GM21360 (cell line): ENCODE results near the gene UROC1.
A peak's percentile ranks its signal among the peaks of the same experiment; 100 is the strongest.

Experiments
- ATAC-seq: cut with Tn5 transposase; IDR thresholded peaks from one replicate; pipeline ENCODE4 v1.9.1; 2021; ENCODE audit warnings: mild to moderate bottlenecking, moderate library complexity; ENCODE audit not compliant: unreplicated experiment

The UROC1 gene

GRCh38 chr3:126481808-126482502 lies 35.6 kb downstream of the UROC1 start:
- ATAC-seq: no peak

- no peak for ATAC-seq
These were observed 36.7 kb downstream of the UROC1 start for GRCh38 chr3:126480861-126481260.

GRCh38 chr3:126480206-126480605 lies 37.4 kb downstream of the UROC1 start:
- no peak for ATAC-seq

GRCh38 chr3:126479642-126480041 lies 37.9 kb downstream of the UROC1 start:
- no peak for ATAC-seq

GRCh38 chr3:126478581-126479310 lies 38.8 kb downstream of the UROC1 start:
- no peak for ATAC-seq

GRCh38 chr3:126477061-126477380 lies 40.6 kb downstream of the UROC1 start:
- no peak for ATAC-seq

- peak; percentile 23 for ATAC-seq
These were observed 41.2 kb downstream of the UROC1 start for GRCh38 chr3:126476166-126477060.

GRCh38 chr3:126475413-126476114 lies 42.0 kb downstream of the UROC1 start, which contains the start of gene ZXDC:
ZXDC (minus strand) TSS chr3:126475891; CDS start chr3:126475865, 26 bp downstream.
- ATAC-seq: peak; percentile 74

- ATAC-seq: peak; percentile 16
These were observed 42.8 kb downstream of the UROC1 start for GRCh38 chr3:126474498-126475412.

GRCh38 chr3:126473292-126474168 lies 44.0 kb downstream of the UROC1 start:
- no peak for ATAC-seq

- no peak for ATAC-seq
These were observed 45.1 kb downstream of the UROC1 start for GRCh38 chr3:126472277-126473006.

- ATAC-seq: no peak
These were observed 48.1 kb downstream of the UROC1 start for GRCh38 chr3:126469479-126469878.

- ATAC-seq: no peak
These were observed 49.3 kb downstream of the UROC1 start for GRCh38 chr3:126468028-126468891.

- no peak for ATAC-seq
These were observed 50.0 kb downstream of the UROC1 start for GRCh38 chr3:126467611-126467955.

GRCh38 chr3:126466886-126467610 lies 50.5 kb downstream of the UROC1 start:
- no peak for ATAC-seq

- ATAC-seq: no peak
These were observed 51.5 kb downstream of the UROC1 start for GRCh38 chr3:126465928-126466544.
